Liver (tissue), 9 donors: Measurements from ENCODE around the gene RBM10. TPM values are rescaled to one million over a fixed set of nuclear protein-coding genes. Genes with fewer than 3 reads are reported as not detected.

Experiments used
- DNase-seq: peaks from one replicate; pipeline ENCODE4 v3.0.0-alpha.2; 2017; ENCODE audit warnings: low spot score
- H3K27ac ChIP-seq, 2 donors: one replicate each; pipeline ENCODE4 v1.7.0; 2013; ENCODE audit warnings: inconsistent platforms in 2 of 2, low read length in 2 of 2, control low read depth in 1 of 2, low read depth in 1 of 2, mild to moderate bottlenecking in 1 of 2
- H3K27me3 ChIP-seq, 4 donors: one replicate each; pipeline versions ENCODE4 v1.6.1 to v1.7.0; 2013; ENCODE audit warnings: low read length in 3 of 4, inconsistent platforms in 1 of 4, mild to moderate bottlenecking in 1 of 4, moderate library complexity in 1 of 4; ENCODE audit not compliant: control insufficient read depth in 4 of 4, insufficient read depth in 4 of 4
- H3K36me3 ChIP-seq, 4 donors: one replicate each; pipeline versions ENCODE4 v1.6.1 to v1.7.0; 2013; ENCODE audit warnings: low read length in 3 of 4, mild to moderate bottlenecking in 3 of 4, low read depth in 1 of 4, moderate library complexity in 1 of 4; ENCODE audit not compliant: control insufficient read depth in 4 of 4, insufficient read depth in 3 of 4
- H3K4me1 ChIP-seq, 4 donors: one replicate each; pipeline versions ENCODE4 v1.6.1 to v1.7.0; 2013; ENCODE audit warnings: low read length in 3 of 4, mild to moderate bottlenecking in 3 of 4, moderate library complexity in 1 of 4; ENCODE audit not compliant: control insufficient read depth in 4 of 4, insufficient read depth in 4 of 4
- H3K4me3 ChIP-seq, 3 donors: one replicate each; pipeline versions ENCODE4 v1.6.1 to v1.7.0; 2013; ENCODE audit warnings: low read length in 3 of 3, control low read depth in 1 of 3, low read depth in 1 of 3, mild to moderate bottlenecking in 1 of 3
- H3K9ac ChIP-seq, 2 donors: one replicate each; pipeline ENCODE4 v1.7.0; 2013; ENCODE audit warnings: low read length in 2 of 2, mild to moderate bottlenecking in 2 of 2, moderate library complexity in 2 of 2, control low read depth in 1 of 2, low read depth in 1 of 2
- H3K9me3 ChIP-seq, 4 donors: one replicate each; pipeline versions ENCODE4 v1.6.1 to v1.7.0; 2013; ENCODE audit warnings: low read length in 3 of 4; ENCODE audit not compliant: control insufficient read depth in 4 of 4
- ATF3 ChIP-seq: IDR thresholded peaks from 2 replicates; pipeline ENCODE4 v1.6.1; 2016; ENCODE audit warnings: antibody characterized with exemption
- CTCF ChIP-seq: fragments of 150-350 bp; IDR thresholded peaks from 2 replicates; pipeline ENCODE4 v1.5.1; 2017; ENCODE audit warnings: improper control_type of control experiment, low read depth, low read length; ENCODE audit not compliant: missing input control
- EGR1 ChIP-seq, 2 donors: IDR thresholded peaks; 2 replicates each; pipeline ENCODE4 v1.6.1; 2016 to 2018; ENCODE audit warnings: antibody characterized with exemption in 2 of 2, low read depth in 2 of 2
- FOXA1 ChIP-seq: IDR thresholded peaks from 2 replicates; pipeline ENCODE4 v1.6.1; 2016; ENCODE audit warnings: antibody characterized with exemption
- FOXA2 ChIP-seq: IDR thresholded peaks from 2 replicates; pipeline ENCODE4 v1.6.1; 2016; ENCODE audit warnings: antibody characterized with exemption
- GABPA ChIP-seq, 2 donors: IDR thresholded peaks in 1 of 2; conservative IDR thresholded peaks in 1 of 2; 2 replicates each; pipeline ENCODE4 v1.6.1; 2016; ENCODE audit warnings: antibody characterized with exemption in 2 of 2, mild to moderate bottlenecking in 1 of 2, moderate library complexity in 1 of 2
- HNF4A ChIP-seq, 2 donors: conservative IDR thresholded peaks; 2 replicates each; pipeline ENCODE4 v1.6.1; 2016; ENCODE audit warnings: antibody characterized with exemption in 2 of 2, mild to moderate bottlenecking in 2 of 2
- HNF4G ChIP-seq: IDR thresholded peaks from 2 replicates; pipeline ENCODE4 v1.6.1; 2016; ENCODE audit warnings: antibody characterized with exemption
- JUND ChIP-seq, 2 donors: IDR thresholded peaks; 2 replicates each; pipeline ENCODE4 v1.6.1; 2016; ENCODE audit warnings: antibody characterized with exemption in 2 of 2
- MAX ChIP-seq: IDR thresholded peaks from 2 replicates; pipeline ENCODE4 v1.6.1; 2016; ENCODE audit warnings: antibody characterized with exemption
- NR2F2 ChIP-seq: IDR thresholded peaks from 2 replicates; pipeline ENCODE4 v1.6.1; 2016; ENCODE audit warnings: antibody characterized with exemption
- RAD21 ChIP-seq, 2 donors: IDR thresholded peaks; 2 replicates each; pipeline ENCODE4 v1.6.1; 2016; ENCODE audit warnings: antibody characterized with exemption in 2 of 2, mild to moderate bottlenecking in 2 of 2
- REST ChIP-seq: IDR thresholded peaks from 2 replicates; pipeline ENCODE4 v1.6.1; 2016; ENCODE audit warnings: antibody characterized with exemption, mild to moderate bottlenecking
- RXRA ChIP-seq, 2 donors: IDR thresholded peaks; 2 replicates each; pipeline ENCODE4 v1.6.1; 2017 to 2018; ENCODE audit warnings: antibody characterized with exemption in 2 of 2, mild to moderate bottlenecking in 1 of 2
- SP1 ChIP-seq: IDR thresholded peaks from 2 replicates; pipeline ENCODE4 v1.6.1; 2018; ENCODE audit warnings: antibody characterized with exemption, mild to moderate bottlenecking
- TAF1 ChIP-seq: conservative IDR thresholded peaks from 2 replicates; pipeline ENCODE4 v1.6.1; 2016; ENCODE audit warnings: antibody characterized with exemption, mild to moderate bottlenecking
- YY1 ChIP-seq: IDR thresholded peaks from 2 replicates; pipeline ENCODE4 v1.6.1; 2016; ENCODE audit warnings: antibody characterized with exemption, mild to moderate bottlenecking
- ZBTB33 ChIP-seq: IDR thresholded peaks from 2 replicates; pipeline ENCODE4 v1.6.1; 2016; ENCODE audit warnings: antibody characterized with exemption
- WGBS: extraction: QIAGEN DNeasy Blood & Tissue Kit; methylation state at CpG from one replicate; pipeline ENCODE4 v1.1.7; 2013; 5-methylcytosine and 5-hydroxymethylcytosine counted together
- polyA plus RNA-seq, 2 donors: library from polyadenylated mRNA; stranded (reverse) in 1 of 2; unstranded in 1 of 2; fragments of 200-250 nt in 1 of 2; fragments of >200 nt in 1 of 2; fragmentation: Nextera tagmentation in 1 of 2; extraction: Ambion mirVana in 1 of 2; gene quantifications; one replicate each; pipeline versions ENCODE4 v1.2.1 to v1.2.3, GENCODE V29; 2013 to 2015
- total RNA-seq, 2 donors: library from RNA; depleted of rRNA; stranded (reverse); fragments of >200 nt; gene quantifications; one replicate each; pipeline ENCODE4 v1.2.3, GENCODE V29; 2014
- donor health status: healthy.
- donor health status: healthy.
- donor health status: healthy.
- donor health status: healthy.
- donor health status: healthy.

Gene RBM10
- total and polyA plus RNA-seq, 4 donors, result 8.2 to 26.6 (median 17.5) TPM

GRCh38 chrX:47231167-47231566 is 86.1 kb downstream of the RBM10 start:
- WGBS, result 74% methylated on average over 2 of the region's 2 CpGs
- no peak for DNase-seq
- Histone ChIP-seq H3K9me3 (no peaks in the 10 kb centered on the region), H3K36me3 (peaks cover 5 to 28% (median 10%) of the 10 kb centered on the region in 4 donors), H3K4me3 (no peak overlapping the region), H3K4me1 (peaks cover 0 to 7% (median 0%) of the 10 kb centered on the region in 4 donors), H3K9ac (no peak overlapping the region), H3K27me3 (no peaks in the 10 kb centered on the region), H3K27ac (no peak overlapping the region)
- TF ChIP-seq ATF3 (no peak), TAF1 (no peak), FOXA1 (no peak), ZBTB33 (no peak), YY1 (no peak), NR2F2 (no peak), RXRA (IDR thresholded peaks at IDR 0.05) (no peak), JUND (IDR thresholded peaks at IDR 0.05) (no peak), MAX (no peak), HNF4G (no peak), CTCF (no peak), RAD21 (IDR thresholded peaks at IDR 0.05) (no peak), GABPA (IDR thresholded peaks at IDR 0.05 in 1 of 2, conservative IDR thresholded peaks at IDR 0.05 in 1 of 2) (no peak), FOXA2 (no peak), EGR1 (IDR thresholded peaks at IDR 0.05; ENCODE audit: low read depth in 2 of 2) (no peak), SP1 (no peak), HNF4A (conservative IDR thresholded peaks at IDR 0.05) (no peak)

GRCh38 chrX:47232197-47232802 is 87.3 kb downstream of the RBM10 start:
- Histone ChIP-seq H3K4me1 (peaks cover 0 to 7% (median 0%) of the 10 kb centered on the region in 4 donors), H3K27me3 (no peaks in the 10 kb centered on the region), H3K9ac (peak overlapping the region; percentile 64 to 83), H3K9me3 (no peaks in the 10 kb centered on the region), H3K4me3 (peak overlapping the region; percentile 69 to 71 (median 70)), H3K27ac (peak overlapping the region; percentile 93 to 98), H3K36me3 (peaks cover 0 to 17% (median 4%) of the 10 kb centered on the region in 4 donors)
- WGBS, result 70% methylated on average over 8 of the region's 8 CpGs
- no peak for TF ChIP-seq FOXA2
- no peak for TF ChIP-seq TAF1
- TF ChIP-seq NR2F2, result no peak
- no peak for TF ChIP-seq REST
- TF ChIP-seq ZBTB33, result no peak
- TF ChIP-seq JUND (IDR thresholded peaks at IDR 0.05), result no peak
- no peak for TF ChIP-seq ATF3
- no peak for TF ChIP-seq CTCF
- no peak for DNase-seq
